Natural killer cell (primary cell): ENCODE data around the gene LTBP3. TPM values are rescaled to one million over a fixed set of nuclear protein-coding genes. Genes with fewer than 3 reads are reported as not detected.

Source experiments
- ATAC-seq, 3 donors: fragments of 150-1000 bp in 2 of 3; fragments of 200-7000 bp in 1 of 3; cut with Tn5 transposase; 1 replicate in 1 of 3; 2 replicates in 2 of 3; pipeline ENCODE4 v1.10.0; 2021; ENCODE audit warnings: mild to moderate bottlenecking in 2 of 3, moderate library complexity in 2 of 3
- DNase-seq, 2 donors: peaks; one replicate each; pipeline versions ENCODE4 v3.0.0 to v3.0.0-alpha.2; 2013 to 2021; ENCODE audit warnings: mixed read lengths in 1 of 2
- H3K27ac ChIP-seq: one replicate; pipeline ENCODE4 v1.5.1; 2013; ENCODE audit warnings: mild to moderate bottlenecking, low read length
- H3K27me3 ChIP-seq: one replicate; pipeline ENCODE4 v1.6.1; 2013; ENCODE audit warnings: low read length; ENCODE audit not compliant: control insufficient read depth, insufficient read depth
- H3K36me3 ChIP-seq: one replicate; pipeline ENCODE4 v1.6.1; 2013; ENCODE audit warnings: low read length; ENCODE audit not compliant: control insufficient read depth, insufficient read depth
- H3K4me1 ChIP-seq: one replicate; pipeline ENCODE4 v1.6.1; 2013; ENCODE audit warnings: low read length; ENCODE audit not compliant: control insufficient read depth, insufficient read depth
- H3K4me3 ChIP-seq: one replicate; pipeline ENCODE4 v1.5.1; 2013; ENCODE audit warnings: low read length
- H3K9me3 ChIP-seq: one replicate; pipeline ENCODE4 v1.6.1; 2013; ENCODE audit warnings: low read length; ENCODE audit not compliant: control insufficient read depth, insufficient read depth
- H3K27ac Mint-ChIP-seq, 2 donors: one replicate each; pipeline ENCODE4 v1.8.0; 2022; ENCODE audit warnings: mild to moderate bottlenecking in 2 of 2, mixed read lengths in 2 of 2, moderate library complexity in 1 of 2
- H3K27me3 Mint-ChIP-seq, 2 donors: one replicate each; pipeline ENCODE4 v1.8.0; 2022; ENCODE audit warnings: low read depth in 2 of 2, mixed read lengths in 2 of 2
- H3K36me3 Mint-ChIP-seq: one replicate; pipeline ENCODE4 v1.8.0; 2022; ENCODE audit warnings: mixed read lengths
- H3K4me1 Mint-ChIP-seq, 2 donors: one replicate each; pipeline ENCODE4 v1.8.0; 2022; ENCODE audit warnings: mixed read lengths in 2 of 2
- H3K4me3 Mint-ChIP-seq: one replicate; pipeline ENCODE4 v1.8.0; 2022; ENCODE audit warnings: mild to moderate bottlenecking, moderate library complexity, mixed read lengths
- H3K9me3 Mint-ChIP-seq, 2 donors: one replicate each; pipeline ENCODE4 v1.8.0; 2022; ENCODE audit warnings: mixed read lengths in 2 of 2
- WGBS: methylation state at CpG from one replicate; pipeline ENCODE4 v1.1.7; 2013; ENCODE audit warnings: missing lambda C conversion rate; ENCODE audit not compliant: insufficient coverage; 5-methylcytosine and 5-hydroxymethylcytosine counted together
- intact Hi-C: fragments of 100-400 bp; cut with micrococcal nuclease; formaldehyde crosslinking; loops from one replicate; pipeline ENCODE4 v1.14.2; 2022
- total RNA-seq, 4 donors: library from RNA; stranded (reverse); fragments of 120-200 nt in 1 of 4; gene quantifications; one replicate each; pipeline versions ENCODE4 v1.2.3 to v1.2.4, GENCODE V29; 2013 to 2022
- TF ChIP-seq, protein P1 (sequence below): fragments of 200-600 bp; IDR thresholded peaks from one replicate; pipeline ENCODE4 v1.8.0; 2022; ENCODE audit warnings: antibody characterized with exemption

LTBP3 gene
- total RNA-seq, 3 donors from 2014 or later (not counting 1 experiment from before 2014, with no cell fraction given), result 121 to 155 (median 140) TPM

DNA sequence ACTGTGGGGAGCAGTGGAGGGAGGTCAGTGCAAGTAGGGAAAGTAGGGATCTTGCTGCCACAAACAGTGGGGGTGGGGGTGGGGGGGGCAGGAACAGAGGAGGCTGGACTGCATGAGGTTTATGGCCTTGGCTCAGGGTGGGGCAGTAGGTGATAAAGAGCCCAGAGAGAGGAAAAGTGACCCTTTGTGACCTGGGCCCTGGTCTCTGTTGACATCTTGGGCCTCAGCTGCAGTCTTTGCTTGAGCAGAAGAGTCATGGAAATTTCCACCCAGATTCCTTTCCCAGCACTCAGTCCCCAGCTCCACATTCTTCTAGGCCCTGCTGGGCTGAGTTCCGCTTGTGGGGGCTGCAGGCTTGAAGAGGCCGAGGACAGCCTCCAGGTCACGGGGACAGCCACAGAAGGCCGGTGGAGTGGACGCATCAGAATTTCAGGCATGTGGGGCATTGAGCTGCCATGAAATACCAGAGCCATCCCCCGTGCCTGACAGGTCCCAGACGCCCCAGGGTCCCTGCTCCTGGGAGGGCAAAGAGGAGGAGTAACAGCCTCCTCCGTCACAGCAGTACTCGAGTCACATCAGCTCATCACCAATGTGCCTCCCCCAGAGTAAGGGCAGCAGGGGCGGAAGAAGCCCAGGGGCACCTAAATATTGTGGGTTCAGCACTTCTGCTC, 69.0 kb downstream of the LTBP3 start:
- 97% methylated on average over 10 of the region's 10 CpGs for WGBS
- no peak overlapping the region for H3K4me3 Mint-ChIP-seq
- Histone ChIP-seq H3K4me1 (peaks cover 33% of the 10 kb centered on the region), H3K9me3 (no peaks in the 10 kb centered on the region), H3K27ac (no peak overlapping the region), H3K36me3 (no peaks in the 10 kb centered on the region), H3K27me3 (no peaks in the 10 kb centered on the region), H3K4me3 (no peak overlapping the region)
- H3K9me3 Mint-ChIP-seq, result no peaks in the 10 kb centered on the region
- ATAC-seq (no peak), DNase-seq (no peak)
- no peaks in the 10 kb centered on the region for H3K27me3 Mint-ChIP-seq
- intact Hi-C loops, result no loop called here
- no peaks in the 10 kb centered on the region for H3K36me3 Mint-ChIP-seq
- peak overlapping the region in 1 of 2 donors; percentile 49 for H3K27ac Mint-ChIP-seq
- TF ChIP-seq, protein P1, sequence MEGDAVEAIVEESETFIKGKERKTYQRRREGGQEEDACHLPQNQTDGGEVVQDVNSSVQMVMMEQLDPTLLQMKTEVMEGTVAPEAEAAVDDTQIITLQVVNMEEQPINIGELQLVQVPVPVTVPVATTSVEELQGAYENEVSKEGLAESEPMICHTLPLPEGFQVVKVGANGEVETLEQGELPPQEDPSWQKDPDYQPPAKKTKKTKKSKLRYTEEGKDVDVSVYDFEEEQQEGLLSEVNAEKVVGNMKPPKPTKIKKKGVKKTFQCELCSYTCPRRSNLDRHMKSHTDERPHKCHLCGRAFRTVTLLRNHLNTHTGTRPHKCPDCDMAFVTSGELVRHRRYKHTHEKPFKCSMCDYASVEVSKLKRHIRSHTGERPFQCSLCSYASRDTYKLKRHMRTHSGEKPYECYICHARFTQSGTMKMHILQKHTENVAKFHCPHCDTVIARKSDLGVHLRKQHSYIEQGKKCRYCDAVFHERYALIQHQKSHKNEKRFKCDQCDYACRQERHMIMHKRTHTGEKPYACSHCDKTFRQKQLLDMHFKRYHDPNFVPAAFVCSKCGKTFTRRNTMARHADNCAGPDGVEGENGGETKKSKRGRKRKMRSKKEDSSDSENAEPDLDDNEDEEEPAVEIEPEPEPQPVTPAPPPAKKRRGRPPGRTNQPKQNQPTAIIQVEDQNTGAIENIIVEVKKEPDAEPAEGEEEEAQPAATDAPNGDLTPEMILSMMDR, result no peak
- peaks cover 6 to 13% of the 10 kb centered on the region in 2 donors for H3K4me1 Mint-ChIP-seq

Other genes with a start within 250 kb of the LTBP3 start
- 1 to 10 TPM; 1.4 to 1.5 (median 1.5) TPM for gene CDC42EP2, start 243.5 kb downstream of the LTBP3 start, total RNA-seq
- gene DPF2, start 224.5 kb downstream of the LTBP3 start, total RNA-seq, result 100 to 1,000 TPM in 1 of 3 donors, 10 to 100 TPM in 2; 69.6 to 102 (median 89.1) TPM
- gene TIGD3, start 203.6 kb downstream of the LTBP3 start, total RNA-seq, result 1 to 10 TPM in 2 of 3 donors, under 1 TPM in 1; 0.70 to 2.2 (median 1.2) TPM
- 10 to 100 TPM; 50.9 to 61.1 (median 61.0) TPM for gene SLC25A45, start 175.7 kb downstream of the LTBP3 start, total RNA-seq
- 10 to 100 TPM; 45.6 to 58.4 (median 57.7) TPM for gene FRMD8, start 171.7 kb downstream of the LTBP3 start, total RNA-seq
- 1,000 to 10,000 TPM; 1,031 to 1,768 (median 1,493) TPM for gene NEAT1, start 135.6 kb downstream of the LTBP3 start, total RNA-seq
- gene MALAT1, start 59.3 kb downstream of the LTBP3 start, total RNA-seq, result over 10,000 TPM; 32,911 to 36,726 (median 33,502) TPM
- gene SCYL1, start 33.3 kb downstream of the LTBP3 start, total RNA-seq, result 10 to 100 TPM; 61.7 to 79.9 (median 71.3) TPM
- gene ZNRD2, start 12.1 kb upstream of the LTBP3 start, total RNA-seq, result 10 to 100 TPM; 40.9 to 64.1 (median 60.0) TPM
- gene FAM89B, start 14.2 kb upstream of the LTBP3 start, total RNA-seq, result 10 to 100 TPM; 41.4 to 52.4 (median 44.6) TPM
- gene EHBP1L1, start 17.7 kb upstream of the LTBP3 start, total RNA-seq, result 100 to 1,000 TPM; 129 to 137 (median 135) TPM
- gene KCNK7, start 37.4 kb upstream of the LTBP3 start, total RNA-seq, result 10 to 100 TPM in 1 of 3 donors, 1 to 10 TPM in 2; 6.3 to 11.2 (median 7.1) TPM
- gene MAP3K11, start 55.9 kb upstream of the LTBP3 start, total RNA-seq, result 10 to 100 TPM; 85.3 to 94.5 (median 94.0) TPM
- gene PCNX3, start 57.4 kb upstream of the LTBP3 start, total RNA-seq, result 100 to 1,000 TPM; 101 to 105 (median 102) TPM
- gene SIPA1, start 79.7 kb upstream of the LTBP3 start, total RNA-seq, result 100 to 1,000 TPM; 520 to 776 (median 743) TPM
- gene RELA, start 104.6 kb upstream of the LTBP3 start, total RNA-seq, result 100 to 1,000 TPM; 319 to 380 (median 338) TPM
- gene KAT5, start 153.9 kb upstream of the LTBP3 start, total RNA-seq, result 100 to 1,000 TPM; 140 to 155 (median 146) TPM
- 10 to 100 TPM; 34.6 to 45.6 (median 38.5) TPM for gene RNASEH2C, start 162.4 kb upstream of the LTBP3 start, total RNA-seq
- 10 to 100 TPM; 13.9 to 22.5 (median 21.3) TPM for gene AP5B1, start 222.6 kb upstream of the LTBP3 start, total RNA-seq
- under 1 TPM in 2 of 3 donors, not detected in 1; 0.11 to 0.12 TPM for gene OVOL1, start 228.7 kb upstream of the LTBP3 start, total RNA-seq